GM19023 (cell line): Measurements from ENCODE around the gene PREB.

Experiments used
- ATAC-seq: cut with Tn5 transposase; IDR thresholded peaks from one replicate; pipeline ENCODE4 v1.9.1; 2021; ENCODE audit warnings: mild to moderate bottlenecking, moderate library complexity; ENCODE audit not compliant: unreplicated experiment

The PREB gene

DNA sequence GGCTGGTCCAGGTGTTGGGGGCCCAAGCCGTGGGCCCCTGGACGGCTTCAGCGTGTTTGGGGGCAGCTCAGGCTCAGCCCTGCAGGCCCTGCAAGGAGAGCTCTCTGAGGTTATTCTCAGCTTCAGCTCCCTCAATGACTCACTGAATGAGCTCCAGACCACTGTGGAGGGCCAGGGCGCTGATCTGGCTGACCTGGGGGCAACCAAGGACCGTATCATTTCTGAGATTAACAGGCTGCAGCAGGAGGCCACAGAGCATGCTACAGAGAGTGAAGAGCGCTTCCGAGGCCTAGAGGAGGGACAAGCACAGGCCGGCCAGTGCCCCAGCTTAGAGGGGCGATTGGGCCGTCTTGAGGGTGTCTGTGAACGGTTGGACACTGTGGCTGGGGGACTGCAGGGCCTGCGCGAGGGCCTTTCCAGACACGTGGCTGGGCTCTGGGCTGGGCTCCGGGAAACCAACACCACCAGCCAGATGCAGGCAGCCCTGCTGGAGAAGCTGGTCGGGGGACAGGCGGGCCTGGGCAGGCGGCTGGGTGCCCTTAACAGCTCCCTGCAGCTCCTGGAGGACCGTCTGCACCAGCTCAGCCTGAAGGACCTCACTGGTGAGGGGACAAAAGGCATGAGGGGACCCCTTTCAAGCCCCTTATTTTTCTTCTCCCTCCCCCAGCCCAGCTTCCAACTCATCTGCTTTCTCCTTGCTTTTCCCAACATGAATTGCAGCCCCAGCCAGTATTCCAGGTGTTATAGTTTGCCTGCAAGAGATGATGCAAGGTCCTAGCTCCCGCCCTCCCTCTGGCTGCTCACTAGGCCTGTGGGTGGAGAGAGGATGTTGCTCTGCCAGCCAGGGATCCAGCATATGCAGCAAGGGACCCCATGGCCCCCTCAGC lies 50.8 kb downstream of the PREB start:
- ATAC-seq = no peak

GRCh38 chr2:27082773-27083409 lies 51.5 kb downstream of the PREB start:
- no peak for ATAC-seq

- ATAC-seq = no peak
Observed at GRCh38 chr2:27081984-27082772, 52.3 kb downstream of the PREB start.
